BE2C (cell line): Measurements from ENCODE around the gene FBXO17.

ENCODE experiments used
- DNase-seq: peaks from one replicate; pipeline ENCODE4 v3.0.0-alpha.2; 2020
- H3K27me3 ChIP-seq: fragments of 250-450 bp; sonication (Bioruptor Pico); 2 replicates; pipeline ENCODE4 v1.5.1; 2020; ENCODE audit warnings: mild to moderate bottlenecking
- H3K36me3 ChIP-seq: fragments of 250-450 bp; sonication (Bioruptor Pico); 2 replicates; pipeline ENCODE4 v1.5.1; 2020; ENCODE audit warnings: mild to moderate bottlenecking
- H3K4me1 ChIP-seq: fragments of 250-450 bp; sonication (Bioruptor Pico); 2 replicates; pipeline ENCODE4 v1.5.1; 2020
- H3K4me3 ChIP-seq: 2 replicates; pipeline ENCODE4 v1.5.1; 2011; ENCODE audit warnings: low read depth, low read length
- H3K9me3 ChIP-seq: fragments of 250-450 bp; sonication (Bioruptor Pico); 2 replicates; pipeline ENCODE4 v1.5.1; 2020
- TF ChIP-seq, protein P1 (sequence below): IDR thresholded peaks from 2 replicates; pipeline ENCODE4 v1.5.1; 2012; ENCODE audit warnings: mild to moderate bottlenecking, low read depth, low read length

The FBXO17 gene

GRCh38 chr19:38894968-38895367 lies 80.6 kb downstream of the FBXO17 start:
- Histone ChIP-seq H3K36me3 (no peaks in the 10 kb centered on the region), H3K4me3 (no peak overlapping the region), H3K9me3 (no peaks in the 10 kb centered on the region), H3K4me1 (peaks cover 4% of the 10 kb centered on the region; the same call in 1 of the 2 replicates), H3K27me3 (no peaks in the 10 kb centered on the region)
- no peak for DNase-seq
- TF ChIP-seq, protein P1, sequence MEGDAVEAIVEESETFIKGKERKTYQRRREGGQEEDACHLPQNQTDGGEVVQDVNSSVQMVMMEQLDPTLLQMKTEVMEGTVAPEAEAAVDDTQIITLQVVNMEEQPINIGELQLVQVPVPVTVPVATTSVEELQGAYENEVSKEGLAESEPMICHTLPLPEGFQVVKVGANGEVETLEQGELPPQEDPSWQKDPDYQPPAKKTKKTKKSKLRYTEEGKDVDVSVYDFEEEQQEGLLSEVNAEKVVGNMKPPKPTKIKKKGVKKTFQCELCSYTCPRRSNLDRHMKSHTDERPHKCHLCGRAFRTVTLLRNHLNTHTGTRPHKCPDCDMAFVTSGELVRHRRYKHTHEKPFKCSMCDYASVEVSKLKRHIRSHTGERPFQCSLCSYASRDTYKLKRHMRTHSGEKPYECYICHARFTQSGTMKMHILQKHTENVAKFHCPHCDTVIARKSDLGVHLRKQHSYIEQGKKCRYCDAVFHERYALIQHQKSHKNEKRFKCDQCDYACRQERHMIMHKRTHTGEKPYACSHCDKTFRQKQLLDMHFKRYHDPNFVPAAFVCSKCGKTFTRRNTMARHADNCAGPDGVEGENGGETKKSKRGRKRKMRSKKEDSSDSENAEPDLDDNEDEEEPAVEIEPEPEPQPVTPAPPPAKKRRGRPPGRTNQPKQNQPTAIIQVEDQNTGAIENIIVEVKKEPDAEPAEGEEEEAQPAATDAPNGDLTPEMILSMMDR, result no peak

GRCh38 chr19:38893341-38893771 lies 82.2 kb downstream of the FBXO17 start:
- 0 out of 2 replicates have a peak, but pooled peaks cover 3% of the 10 kb centered on the region for H3K36me3 ChIP-seq
- no peak overlapping the region for H3K4me3 ChIP-seq
- DNase-seq, result no peak
- H3K9me3 ChIP-seq, result no peaks in the 10 kb centered on the region
- TF ChIP-seq, protein P1, result no peak
- no peaks in the 10 kb centered on the region for H3K27me3 ChIP-seq
- no peaks in the 10 kb centered on the region; the same call in 1 of the 2 replicates for H3K4me1 ChIP-seq

DNA sequence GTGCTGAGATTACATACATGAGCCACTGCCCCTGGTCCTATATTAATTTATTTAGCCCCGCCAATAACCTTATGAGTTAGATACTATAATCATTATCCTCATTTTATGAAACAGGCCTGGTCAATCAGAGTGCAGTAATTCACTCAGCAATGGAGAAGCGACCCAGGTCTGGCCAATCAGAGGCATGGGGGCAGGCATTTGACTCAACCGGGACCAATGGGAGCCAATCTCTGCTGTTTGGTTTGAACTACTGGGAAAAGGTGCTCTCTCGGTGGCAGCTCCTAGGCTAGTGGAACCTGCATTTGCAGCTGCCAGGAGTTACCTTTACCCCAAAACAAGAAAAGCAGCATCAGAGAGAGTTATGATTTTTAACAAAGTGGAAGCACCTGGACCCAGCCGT lies 82.7 kb downstream of the FBXO17 start:
- no peak overlapping the region for H3K4me3 ChIP-seq
- H3K27me3 ChIP-seq, result no peaks in the 10 kb centered on the region
- H3K9me3 ChIP-seq, result no peaks in the 10 kb centered on the region
- TF ChIP-seq, protein P1, result no peak
- 0 out of 2 replicates have a peak, but pooled peaks cover 6% of the 10 kb centered on the region for H3K36me3 ChIP-seq
- H3K4me1 ChIP-seq, result no peaks in the 10 kb centered on the region
- DNase-seq, result no peak

DNA sequence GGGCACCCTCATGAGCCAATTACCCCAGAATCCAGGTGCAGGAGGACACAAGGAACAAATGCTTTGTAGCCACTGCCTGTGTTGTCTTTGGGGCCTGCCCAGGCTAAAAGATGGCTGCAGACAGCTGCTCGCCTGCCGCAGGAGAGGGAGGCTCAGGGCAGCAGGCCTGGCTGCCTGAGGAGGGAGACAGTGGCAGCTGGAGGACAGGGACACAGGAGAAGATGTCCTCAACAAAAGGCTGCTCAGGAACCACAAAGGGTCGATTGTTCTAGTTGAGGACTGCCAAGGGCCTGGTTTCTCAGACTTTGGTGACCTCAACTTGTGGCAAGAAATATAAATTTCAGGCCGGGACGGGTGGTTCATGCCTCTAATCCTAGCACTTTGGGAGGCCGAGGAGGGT lies 83.8 kb downstream of the FBXO17 start:
- H3K36me3 ChIP-seq, result 0 out of 2 replicates have a peak, but pooled peaks cover 6% of the 10 kb centered on the region
- no peaks in the 10 kb centered on the region for H3K4me1 ChIP-seq
- DNase-seq, result no peak
- H3K4me3 ChIP-seq, result no peak overlapping the region
- H3K9me3 ChIP-seq, result no peaks in the 10 kb centered on the region
- TF ChIP-seq, protein P1, result no peak
- H3K27me3 ChIP-seq, result no peaks in the 10 kb centered on the region
